Mesangial cell (primary cell): ENCODE data around the gene ERICH6. TPM values are rescaled to one million over a fixed set of nuclear protein-coding genes. Genes with fewer than 3 reads are reported as not detected.

Source experiments
- total RNA-seq: library from RNA; depleted of rRNA; stranded (reverse); fragments of >200 nt; gene quantifications from 2 replicates; pipeline ENCODE4 v1.2.3, GENCODE V29; 2015

Gene ERICH6
- not detected in 2 replicates for total RNA-seq

GRCh38 chr3:150703756-150704344 is at the start of gene ERICH6:
Gene ERICH6, minus strand, starts transcription at chr3:150703920. Its CDS starts 22 bp downstream, at chr3:150703898.

Other genes starting within 250 kb of the ERICH6 start
- 185 and 209 TPM in 2 replicates for gene SERP1, start 157.4 kb downstream of the ERICH6 start, total RNA-seq
- 92.4 and 105 TPM in 2 replicates for gene EIF2A, start 157.1 kb downstream of the ERICH6 start, total RNA-seq
- gene SELENOT, start 100.6 kb downstream of the ERICH6 start, total RNA-seq = 65.8 and 103 TPM in 2 replicates
- 36.5 and 47.7 TPM in 2 replicates for gene SIAH2, start 59.2 kb upstream of the ERICH6 start, total RNA-seq
- not detected in 2 replicates for gene MINDY4B, start 201.5 kb upstream of the ERICH6 start, total RNA-seq